Measurements from ENCODE around the gene CELA3B.
"Not testable (repeated sequence)": the region's sequence is repeated elsewhere in the genome, so short reads cannot be mapped to it uniquely, and the experiment has no call there.

CELA3B gene

DNA sequence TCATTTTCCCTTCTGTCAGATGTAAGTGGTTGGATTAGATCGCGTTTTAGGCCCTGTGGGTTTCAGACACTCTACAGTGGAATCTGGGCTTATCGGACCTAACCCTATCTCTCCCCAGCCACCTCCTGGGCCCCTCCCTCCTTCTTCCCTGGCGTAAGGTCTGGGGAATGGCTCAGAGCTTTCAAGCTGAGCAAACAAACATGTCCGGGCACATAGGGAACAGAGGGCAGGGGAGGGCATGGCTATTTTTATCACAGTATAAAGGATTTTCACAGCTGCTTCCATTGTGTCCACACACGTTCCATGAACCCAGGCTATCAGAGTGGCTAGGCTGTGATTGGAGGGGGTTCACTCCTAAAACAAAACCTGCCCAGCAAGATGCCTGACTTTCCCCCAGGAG, 2.1 kb upstream of the CELA3B start:
- not testable (repeated sequence) for DNase-seq (ENCODE audit: low read depth in 2 of 2, low spot score in 1 of 2)

- DNase-seq (ENCODE audit: low read depth in 2 of 2, low spot score in 1 of 2): not testable (repeated sequence)
Observed at GRCh38 chr1:21975296-21975695, 1.5 kb upstream of the CELA3B start.

GRCh38 chr1:21978209-21978608, 1.4 kb downstream of the CELA3B start:
- not testable (repeated sequence) for DNase-seq (ENCODE audit: low read depth in 2 of 2, low spot score in 1 of 2)

DNA sequence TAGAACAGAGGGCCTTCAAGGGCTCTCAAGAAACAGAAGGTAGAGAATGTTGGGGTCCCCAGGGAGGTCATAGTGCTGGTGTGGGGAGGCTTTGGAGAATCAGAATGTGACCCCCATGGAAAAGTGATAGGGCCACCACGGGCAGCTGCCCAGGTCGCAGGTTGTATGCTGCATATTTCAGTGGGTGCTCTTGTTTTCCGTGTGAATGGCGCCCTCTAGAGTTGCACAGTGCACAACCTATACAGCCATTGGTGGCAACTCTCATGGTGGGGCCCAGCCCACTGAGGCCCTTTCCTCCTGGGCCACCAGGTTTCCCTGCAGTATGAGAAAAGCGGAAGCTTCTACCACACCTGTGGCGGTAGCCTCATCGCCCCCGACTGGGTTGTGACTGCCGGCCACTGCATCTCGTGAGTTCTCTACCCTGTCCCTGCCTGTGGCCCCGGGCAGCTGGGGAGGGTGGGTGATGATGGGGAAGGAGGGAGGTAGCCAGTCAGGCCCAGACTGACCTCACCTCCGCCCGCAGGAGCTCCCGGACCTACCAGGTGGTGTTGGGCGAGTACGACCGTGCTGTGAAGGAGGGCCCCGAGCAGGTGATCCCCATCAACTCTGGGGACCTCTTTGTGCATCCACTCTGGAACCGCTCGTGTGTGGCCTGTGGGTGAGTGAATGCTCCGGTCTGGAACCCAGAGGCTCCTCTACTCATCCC, 3.8 kb downstream of the CELA3B start:
- not testable (repeated sequence) for DNase-seq (ENCODE audit: low read depth in 2 of 2, low spot score in 1 of 2)

DNA sequence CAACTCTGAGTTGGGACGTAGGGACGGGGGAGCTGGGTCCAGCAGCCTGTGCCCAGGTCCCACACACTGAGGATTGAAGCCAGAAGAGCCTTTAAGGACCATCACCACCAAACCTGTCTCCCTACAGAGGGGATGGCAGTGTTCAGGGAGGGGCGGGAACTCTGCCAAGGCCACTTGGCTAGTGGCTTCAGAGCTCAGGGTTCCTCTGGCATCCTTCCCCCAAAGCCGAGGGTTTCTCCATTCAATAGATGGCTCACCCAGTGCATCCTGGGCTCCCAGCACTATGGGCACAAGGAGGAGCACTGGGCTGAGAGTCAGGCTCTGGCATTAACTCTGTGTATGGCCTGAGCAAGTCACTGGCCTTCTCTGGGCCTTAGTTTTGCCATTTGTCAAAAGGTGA, 4.4 kb downstream of the CELA3B start:
- not testable (repeated sequence) for DNase-seq (ENCODE audit: low read depth in 2 of 2, low spot score in 1 of 2)

- not testable (repeated sequence) for DNase-seq (ENCODE audit: low read depth in 2 of 2, low spot score in 1 of 2)
Observed at GRCh38 chr1:21982122-21982521, 5.3 kb downstream of the CELA3B start.

DNA sequence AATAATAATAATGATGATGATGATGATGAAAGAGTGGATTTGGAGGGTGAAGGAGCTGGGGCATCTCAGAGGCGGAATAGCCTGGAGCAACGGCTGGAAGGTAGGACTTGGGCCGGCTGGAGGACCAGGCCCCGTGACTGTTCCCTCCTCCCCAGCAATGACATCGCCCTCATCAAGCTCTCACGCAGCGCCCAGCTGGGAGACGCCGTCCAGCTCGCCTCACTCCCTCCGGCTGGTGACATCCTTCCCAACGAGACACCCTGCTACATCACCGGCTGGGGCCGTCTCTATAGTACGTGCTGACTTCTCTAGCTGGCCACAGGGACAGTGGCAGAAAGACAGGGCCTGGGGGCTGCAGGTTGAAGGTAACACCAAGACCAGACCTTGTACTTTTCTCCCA, 6.7 kb downstream of the CELA3B start:
- not testable (repeated sequence) for DNase-seq (ENCODE audit: low read depth in 2 of 2, low spot score in 1 of 2)

- not testable (repeated sequence) for DNase-seq (ENCODE audit: low read depth in 2 of 2, low spot score in 1 of 2)
Observed at GRCh38 chr1:21985893-21986292, 9.1 kb downstream of the CELA3B start.

DNA sequence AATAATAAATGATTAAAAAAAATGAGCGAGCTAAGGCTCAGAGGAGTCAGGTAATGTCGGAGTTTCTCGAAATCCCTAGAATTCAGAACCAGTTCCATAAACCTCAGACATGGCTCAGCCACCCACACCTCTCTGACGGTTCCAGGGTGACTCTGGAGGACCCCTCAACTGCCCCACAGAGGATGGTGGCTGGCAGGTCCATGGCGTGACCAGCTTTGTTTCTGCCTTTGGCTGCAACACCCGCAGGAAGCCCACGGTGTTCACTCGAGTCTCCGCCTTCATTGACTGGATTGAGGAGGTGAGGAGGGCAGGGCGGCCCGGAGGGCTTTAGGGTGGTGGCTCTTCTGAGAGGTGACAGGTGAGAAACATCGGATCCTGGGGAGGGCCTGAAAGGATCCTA, 9.6 kb downstream of the CELA3B start:
- DNase-seq (ENCODE audit: low read depth in 2 of 2, low spot score in 1 of 2): not testable (repeated sequence)

DNA sequence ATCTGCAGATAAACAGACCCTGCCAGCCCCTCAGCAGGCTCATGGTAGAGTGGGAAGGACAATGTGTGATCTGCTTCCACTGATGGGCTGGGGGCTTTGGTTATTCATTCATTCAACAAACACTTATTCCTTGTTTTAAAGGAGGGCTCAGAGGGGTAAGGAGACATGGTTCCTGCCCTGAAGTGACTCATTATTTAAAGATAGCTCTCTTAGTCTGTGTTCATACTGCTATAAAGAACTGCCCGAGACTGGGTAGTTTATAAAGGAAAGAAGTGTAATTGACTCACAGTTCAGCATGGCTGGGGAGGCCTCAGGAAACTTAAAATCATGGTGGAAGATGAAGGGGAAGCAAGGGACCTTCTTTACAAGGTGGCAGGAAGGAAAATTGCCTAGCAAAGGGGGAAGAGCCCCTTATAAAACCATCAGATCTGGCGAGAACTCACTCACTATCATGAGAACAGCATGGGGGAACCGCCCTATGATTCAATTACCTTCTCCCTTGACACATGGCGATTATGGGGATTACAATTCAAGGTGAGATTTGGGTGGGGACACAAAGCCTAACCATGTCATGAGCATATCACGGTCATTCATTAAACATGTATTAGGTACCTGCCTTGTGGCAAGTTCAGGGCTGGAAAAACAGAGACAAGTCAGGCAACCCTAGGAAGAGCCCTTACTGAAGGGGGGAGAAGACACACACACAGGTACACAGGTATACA, 13.0 kb downstream of the CELA3B start:
- not testable (repeated sequence) for DNase-seq (ENCODE audit: low read depth in 2 of 2, low spot score in 1 of 2)

DNA sequence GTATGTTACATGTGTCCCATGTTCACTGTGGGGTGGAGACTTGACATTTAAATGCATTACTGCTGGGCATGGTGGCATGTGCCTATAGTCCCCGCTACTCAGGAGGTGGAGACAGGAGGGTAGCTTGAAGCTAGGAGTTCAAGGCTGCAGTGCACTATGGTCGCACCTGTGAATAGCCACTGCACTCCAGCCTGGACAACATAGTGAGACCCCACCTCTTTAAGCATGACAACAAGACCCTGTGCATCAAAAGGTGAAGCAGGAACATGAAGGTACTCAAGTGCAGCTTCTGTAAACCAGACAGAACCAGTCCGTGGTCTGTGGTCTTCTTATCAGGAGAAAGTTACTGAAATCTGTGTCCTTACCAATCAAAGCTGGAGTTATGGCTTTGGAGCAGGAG, 15.4 kb downstream of the CELA3B start:
- DNase-seq (ENCODE audit: low read depth in 2 of 2, low spot score in 1 of 2): not testable (repeated sequence)

- DNase-seq (ENCODE audit: low read depth in 2 of 2, low spot score in 1 of 2): not testable (repeated sequence)
Observed at GRCh38 chr1:21994716-21995115, 17.9 kb downstream of the CELA3B start.

DNA sequence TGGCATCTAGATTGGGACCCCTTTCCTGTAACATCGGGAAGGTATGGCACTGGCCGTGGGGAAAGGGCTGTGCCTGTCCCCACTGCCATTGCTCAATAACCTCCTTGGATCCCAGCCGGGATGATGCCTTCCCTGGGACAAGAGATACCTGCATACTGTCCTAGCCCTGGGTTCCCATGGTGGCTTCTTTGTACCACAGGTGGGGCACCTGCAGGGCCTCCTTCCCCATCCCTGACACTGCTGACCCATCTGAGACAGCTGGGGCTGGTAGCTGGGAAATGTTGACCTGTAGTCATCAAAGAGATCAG, 19.8 kb downstream of the CELA3B start:
- DNase-seq (ENCODE audit: low read depth in 2 of 2, low spot score in 1 of 2): not testable (repeated sequence)

DNA sequence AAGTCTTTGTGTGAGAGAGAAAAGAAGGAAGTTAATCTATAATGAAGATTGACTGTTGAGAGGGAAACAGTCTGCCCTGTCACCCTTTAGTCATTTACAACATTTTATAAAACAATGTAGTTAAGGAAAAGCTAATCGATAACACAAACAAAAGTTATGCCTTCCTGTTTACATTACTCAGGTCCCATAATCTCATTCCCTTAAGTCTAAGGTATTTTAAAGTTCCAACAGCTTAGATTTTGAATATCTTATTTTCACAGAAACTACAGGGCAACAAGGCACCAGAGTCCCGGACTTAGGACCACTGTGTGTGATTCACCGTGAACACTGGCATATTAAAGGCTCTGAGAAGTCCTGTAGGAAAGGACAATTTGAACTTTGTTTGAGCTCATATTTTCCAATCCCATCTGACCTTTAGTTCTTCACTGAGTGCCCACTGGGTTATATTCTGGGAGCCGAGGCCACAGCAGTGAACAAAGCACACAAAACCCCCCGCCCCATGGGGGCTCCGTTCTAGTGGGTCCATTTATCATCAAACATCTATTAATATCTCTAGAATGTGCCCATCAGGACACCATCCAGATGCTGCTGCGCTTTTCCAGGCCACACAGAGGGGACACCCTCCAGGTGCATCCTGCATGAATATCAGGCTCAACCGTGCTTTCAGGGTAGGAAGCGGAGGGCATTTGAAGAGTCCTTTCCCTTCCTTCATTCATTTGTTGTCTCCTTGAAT, 21.2 kb downstream of the CELA3B start:
- not testable (repeated sequence) for DNase-seq (ENCODE audit: low read depth in 2 of 2, low spot score in 1 of 2)

- DNase-seq (ENCODE audit: low read depth in 2 of 2, low spot score in 1 of 2): not testable (repeated sequence)
Observed at GRCh38 chr1:21998624-21999294, 21.9 kb downstream of the CELA3B start.

DNA sequence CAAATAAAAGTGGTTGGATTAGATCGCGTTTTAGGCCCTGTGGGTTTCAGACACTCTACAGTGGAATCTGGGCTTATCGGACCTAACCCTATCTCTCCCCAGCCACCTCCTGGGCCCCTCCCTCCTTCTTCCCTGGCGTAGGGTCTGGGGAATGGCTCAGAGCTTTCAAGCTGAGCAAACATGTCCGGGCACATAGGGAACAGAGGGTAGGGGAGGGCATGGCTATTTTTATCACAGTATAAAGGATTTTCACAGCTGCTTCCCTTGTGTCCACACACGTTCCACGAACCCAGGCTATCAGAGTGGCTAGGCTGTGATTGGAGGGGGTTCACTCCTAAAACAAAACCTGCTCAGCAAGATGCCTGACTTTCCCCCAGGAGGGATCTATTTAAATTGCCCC, 22.8 kb downstream of the CELA3B start:
- not testable (repeated sequence) for DNase-seq (ENCODE audit: low read depth in 2 of 2, low spot score in 1 of 2)

DNA sequence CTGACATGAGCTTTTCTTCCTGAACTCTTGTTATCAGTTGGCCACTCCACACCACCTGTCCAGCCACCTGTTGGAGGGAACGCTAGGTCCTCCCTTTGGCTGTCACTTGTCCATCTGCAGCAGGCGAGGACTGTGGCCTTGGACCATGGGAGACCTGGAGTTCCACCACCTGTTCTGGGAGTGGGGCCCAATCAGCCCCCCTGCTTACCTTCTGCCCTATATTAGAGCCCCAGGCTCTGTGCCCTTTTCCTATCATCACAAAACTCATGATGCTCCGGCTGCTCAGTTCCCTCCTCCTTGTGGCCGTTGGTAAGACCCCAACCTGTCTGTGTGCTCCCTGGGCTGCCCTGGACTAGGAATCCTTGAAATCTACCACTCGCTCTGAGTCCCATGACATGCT, 24.6 kb downstream of the CELA3B start, which contains the start of gene CELA3A:
Gene CELA3A (plus strand): TSS at position 249 of the 400 bp plus-strand sequence. CDS start 18 bp downstream, at position 267.
- no peak for DNase-seq (ENCODE audit: low read depth in 2 of 2, low spot score in 1 of 2)

DNA sequence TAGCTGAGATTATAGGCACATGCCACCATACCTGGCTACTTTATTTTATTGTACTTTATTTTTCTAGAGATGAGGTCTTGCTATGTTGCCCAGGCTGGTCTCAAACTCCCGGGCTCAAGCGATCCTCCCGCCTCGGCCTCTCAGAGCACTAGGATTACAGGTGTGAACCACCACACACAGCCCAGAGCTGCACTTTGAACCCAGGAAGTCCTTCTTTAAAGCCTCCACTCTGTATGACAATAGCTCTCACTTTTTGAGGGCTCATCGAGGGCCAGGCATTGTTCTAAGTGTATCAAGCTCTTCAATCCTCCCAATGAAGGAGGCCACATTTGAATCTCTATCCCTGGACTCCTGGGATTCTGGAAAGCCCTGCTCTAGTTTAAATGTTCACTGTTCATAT, 25.6 kb downstream of the CELA3B start:
- DNase-seq (ENCODE audit: low read depth in 2 of 2, low spot score in 1 of 2): not testable (repeated sequence)

DNA sequence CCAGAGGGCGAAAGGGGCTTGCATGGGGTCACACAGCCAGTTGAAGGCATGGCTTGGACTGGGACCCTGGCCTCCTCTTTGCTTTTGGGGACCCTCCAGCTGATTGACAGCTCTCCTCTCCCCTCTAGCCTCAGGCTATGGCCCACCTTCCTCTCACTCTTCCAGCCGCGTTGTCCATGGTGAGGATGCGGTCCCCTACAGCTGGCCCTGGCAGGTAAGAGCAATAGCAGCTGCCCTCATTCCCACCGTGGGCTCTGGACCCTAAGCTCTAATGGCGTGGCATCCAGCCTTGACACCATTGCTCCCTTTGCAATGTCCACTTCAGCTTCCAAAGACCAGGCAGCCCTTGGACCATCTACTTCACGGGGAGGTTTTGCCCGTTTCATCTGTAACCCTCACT, 26.1 kb downstream of the CELA3B start:
- not testable (repeated sequence) for DNase-seq (ENCODE audit: low read depth in 2 of 2, low spot score in 1 of 2)

- not testable (repeated sequence) for DNase-seq (ENCODE audit: low read depth in 2 of 2, low spot score in 1 of 2)
Observed at GRCh38 chr1:22003959-22004358, 27.1 kb downstream of the CELA3B start.
